Panc1 (cell line): ENCODE measurements around the gene OTUD7B. TPM values are rescaled to one million over a fixed set of nuclear protein-coding genes. Genes with fewer than 3 reads are reported as not detected.

Experiments
- ATAC-seq: fragments of 200-7000 bp; cut with Tn5 transposase; 2 replicates; pipeline ENCODE4 v1.9.1; 2020; ENCODE audit warnings: mild to moderate bottlenecking, moderate library complexity
- BruUV-seq: library from RNA; stranded (reverse); fragments of 400-500 nt; replicated peaks from 2 replicates; lab custom pipeline; 2021; lab: Mats Ljungman, UMichigan
- CTCF ChIA-PET: fragments of 300-600 bp; sonication (Branson Sonifier 250); formaldehyde crosslinking; loops from one replicate; lab custom pipeline; 2022; ENCODE audit warnings: antibody characterized with exemption; lab: Charles Lee
- POLR2A ChIA-PET: fragments of 300-600 bp; sonication (Branson Sonifier 250); formaldehyde crosslinking; loops from one replicate; lab custom pipeline; 2022; ENCODE audit warnings: antibody characterized with exemption; lab: Charles Lee
- DNase-seq: peaks from one replicate; pipeline ENCODE4 v3.0.0-alpha.2; 2010; ENCODE audit warnings: low read depth, low spot score
- H3K27ac ChIP-seq: 2 replicates; pipeline ENCODE4 v1.5.1; 2011; ENCODE audit warnings: mild to moderate bottlenecking, low read length, inconsistent platforms
- H3K27me3 ChIP-seq: fragments of 200-500 bp; sonication (Bioruptor generic); 2 replicates; pipeline ENCODE4 v1.6.0; 2014; ENCODE audit warnings: low read length, inconsistent platforms; ENCODE audit not compliant: control insufficient read depth, insufficient read depth
- H3K36me3 ChIP-seq: fragments of 200-500 bp; sonication (Bioruptor generic); 2 replicates; pipeline ENCODE4 v1.5.1; 2014; ENCODE audit warnings: inconsistent platforms, mild to moderate bottlenecking, low read length, moderate library complexity; ENCODE audit not compliant: control insufficient read depth, insufficient read depth
- H3K4me1 ChIP-seq: 2 replicates; pipeline ENCODE4 v1.5.1; 2011; ENCODE audit warnings: inconsistent platforms, mild to moderate bottlenecking, low read length, moderate library complexity; ENCODE audit not compliant: control insufficient read depth, insufficient read depth
- H3K4me3 ChIP-seq, 2 experiments: 2 replicates each; pipeline ENCODE4 v1.5.1; 2011 to 2012; ENCODE audit warnings: low read depth in 2 of 2, low read length in 2 of 2, mild to moderate bottlenecking in 2 of 2, inconsistent platforms in 1 of 2, moderate library complexity in 1 of 2
- H3K9me3 ChIP-seq: fragments of 200-500 bp; sonication (Bioruptor generic); 2 replicates; pipeline ENCODE4 v1.5.1; 2014; ENCODE audit warnings: low read depth, mild to moderate bottlenecking, inconsistent platforms, low read length, moderate library complexity; ENCODE audit not compliant: control insufficient read depth, insufficient read depth
- POLR2AphosphoS5 ChIP-seq: IDR thresholded peaks from 2 replicates; pipeline ENCODE4 v1.6.1; 2012; ENCODE audit warnings: mild to moderate bottlenecking, low read depth, low read length, moderate library complexity
- REST ChIP-seq, 2 experiments: IDR thresholded peaks; 2 replicates each; pipeline ENCODE4 v1.6.1; 2011 to 2012; ENCODE audit warnings: low read depth in 2 of 2, control low read depth in 1 of 2, low read length in 1 of 2, mild to moderate bottlenecking in 1 of 2, moderate library complexity in 1 of 2; ENCODE audit not compliant: insufficient read depth in 1 of 2
- SIN3A ChIP-seq: IDR thresholded peaks from 2 replicates; pipeline ENCODE4 v1.6.1; 2012; ENCODE audit warnings: low read depth, mild to moderate bottlenecking, low read length, moderate library complexity, borderline replicate concordance; ENCODE audit not compliant: insufficient read depth
- TCF7L2 ChIP-seq: IDR thresholded peaks from 2 replicates; pipeline ENCODE4 v1.6.1; 2011; ENCODE audit warnings: mild to moderate bottlenecking, low read depth, low read length, inconsistent platforms
- in situ Hi-C: cut with HindIII; loops from 2 replicates; pipeline ENCODE4 v1.10.0; 2016; ENCODE audit warnings: low sequenced_read_pairs, low pct_unique_long_range_greater_than_20kb
- intact Hi-C: fragments of 100-400 bp; cut with micrococcal nuclease; formaldehyde crosslinking; loops from one replicate; pipeline ENCODE4 v1.10.0; 2022; ENCODE audit not compliant: unreplicated experiment
- total RNA-seq: library from RNA; stranded (reverse); gene quantifications from one replicate; pipeline ENCODE4 v1.2.1, GENCODE V29; 2021; ENCODE audit not compliant: unreplicated experiment
- TF ChIP-seq, protein P1 (sequence below): fragments of 450-650 bp; IDR thresholded peaks from 2 replicates; pipeline ENCODE4 v1.5.1; 2017; ENCODE audit warnings: mild to moderate bottlenecking

The OTUD7B gene
- total RNA-seq, 1 experiment from 2014 or later: 24.1 TPM

DNA sequence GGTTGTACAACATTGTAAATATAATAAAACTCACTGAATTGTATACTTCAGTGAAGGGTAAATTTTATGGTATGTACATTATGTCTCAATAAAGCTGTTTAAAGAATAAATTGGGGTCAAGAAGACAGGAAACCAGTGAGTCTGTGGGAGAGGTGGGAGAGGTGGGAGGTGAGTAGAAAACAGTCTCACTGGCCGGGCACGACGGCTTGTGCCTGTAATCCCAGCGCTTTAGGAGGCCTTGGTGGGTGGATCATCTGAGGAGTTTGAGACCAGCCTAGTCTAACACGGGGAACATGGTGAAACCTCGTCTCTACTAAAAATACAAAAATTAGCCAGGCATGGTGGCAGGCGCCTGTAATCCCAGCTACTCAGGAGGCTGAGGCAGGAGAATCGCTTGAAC is 78.1 kb downstream of the OTUD7B start:
- DNase-seq (no peak), ATAC-seq (no peak)
- Histone ChIP-seq H3K27ac (no peak overlapping the region), H3K36me3 (peaks cover 2% of the 10 kb centered on the region; the same call in 1 of the 2 replicates), H3K4me1 (peaks cover 19% of the 10 kb centered on the region), H3K27me3 (no peaks in the 10 kb centered on the region), H3K4me3 (no peak overlapping the region), H3K9me3 (no peaks in the 10 kb centered on the region)
- intact Hi-C loops (no loop called here), in situ Hi-C loops (no loop called here)
- ChIA-PET POLR2A (no interaction called here), CTCF (no interaction called here)
- TF ChIP-seq SIN3A (no peak), REST (IDR thresholded peaks at IDR 0.05; ENCODE audit: insufficient read depth in 1 of 2, low read depth in 2 of 2, low read length in 1 of 2) (no peak), TCF7L2 (no peak), POLR2AphosphoS5 (no peak)
- TF ChIP-seq, protein P1, sequence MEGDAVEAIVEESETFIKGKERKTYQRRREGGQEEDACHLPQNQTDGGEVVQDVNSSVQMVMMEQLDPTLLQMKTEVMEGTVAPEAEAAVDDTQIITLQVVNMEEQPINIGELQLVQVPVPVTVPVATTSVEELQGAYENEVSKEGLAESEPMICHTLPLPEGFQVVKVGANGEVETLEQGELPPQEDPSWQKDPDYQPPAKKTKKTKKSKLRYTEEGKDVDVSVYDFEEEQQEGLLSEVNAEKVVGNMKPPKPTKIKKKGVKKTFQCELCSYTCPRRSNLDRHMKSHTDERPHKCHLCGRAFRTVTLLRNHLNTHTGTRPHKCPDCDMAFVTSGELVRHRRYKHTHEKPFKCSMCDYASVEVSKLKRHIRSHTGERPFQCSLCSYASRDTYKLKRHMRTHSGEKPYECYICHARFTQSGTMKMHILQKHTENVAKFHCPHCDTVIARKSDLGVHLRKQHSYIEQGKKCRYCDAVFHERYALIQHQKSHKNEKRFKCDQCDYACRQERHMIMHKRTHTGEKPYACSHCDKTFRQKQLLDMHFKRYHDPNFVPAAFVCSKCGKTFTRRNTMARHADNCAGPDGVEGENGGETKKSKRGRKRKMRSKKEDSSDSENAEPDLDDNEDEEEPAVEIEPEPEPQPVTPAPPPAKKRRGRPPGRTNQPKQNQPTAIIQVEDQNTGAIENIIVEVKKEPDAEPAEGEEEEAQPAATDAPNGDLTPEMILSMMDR: no peak
- BruUV-seq: no TSS peak

DNA sequence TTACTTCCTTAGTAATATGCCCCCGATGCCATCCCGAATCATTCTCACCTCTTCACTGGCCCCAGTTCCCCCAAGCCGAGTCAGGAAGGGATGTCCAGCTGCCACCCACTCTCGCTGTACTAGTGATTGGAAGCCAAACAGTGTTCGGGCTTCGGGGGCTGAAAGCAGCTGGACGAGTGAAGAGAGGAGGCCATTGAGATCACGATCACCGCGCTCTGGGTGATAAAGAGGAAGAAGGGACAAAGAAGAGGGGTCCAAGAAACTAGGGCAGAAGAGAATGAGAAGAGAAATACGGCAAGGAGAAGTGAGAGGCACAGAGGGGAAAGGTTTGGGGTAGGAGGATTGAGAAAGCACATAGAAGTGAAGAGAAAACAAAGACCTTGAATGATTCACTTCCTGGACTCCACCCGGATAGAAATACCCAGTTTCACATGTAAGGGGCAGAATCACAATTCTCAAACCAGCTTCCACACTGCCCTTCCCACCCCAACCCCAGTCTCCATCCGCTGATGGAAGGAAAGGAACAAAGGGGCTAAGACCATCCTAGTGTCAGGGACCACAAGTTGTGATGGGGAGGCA is 79.2 kb downstream of the OTUD7B start:
- ATAC-seq (no peak), DNase-seq (no peak)
- ChIA-PET CTCF (no interaction called here), POLR2A (no interaction called here)
- intact Hi-C loops (no loop called here), in situ Hi-C loops (no loop called here)
- Histone ChIP-seq H3K27ac (no peak overlapping the region), H3K9me3 (no peaks in the 10 kb centered on the region), H3K4me1 (peaks cover 17% of the 10 kb centered on the region), H3K4me3 (no peak overlapping the region), H3K36me3 (peaks cover 9% of the 10 kb centered on the region), H3K27me3 (no peaks in the 10 kb centered on the region)
- TF ChIP-seq SIN3A (no peak), REST (IDR thresholded peaks at IDR 0.05; ENCODE audit: insufficient read depth in 1 of 2, low read depth in 2 of 2, low read length in 1 of 2) (no peak), POLR2AphosphoS5 (no peak)
- BruUV-seq: no TSS peak
